Measurements from ENCODE around the gene APOBEC2.

APOBEC2 gene

DNA sequence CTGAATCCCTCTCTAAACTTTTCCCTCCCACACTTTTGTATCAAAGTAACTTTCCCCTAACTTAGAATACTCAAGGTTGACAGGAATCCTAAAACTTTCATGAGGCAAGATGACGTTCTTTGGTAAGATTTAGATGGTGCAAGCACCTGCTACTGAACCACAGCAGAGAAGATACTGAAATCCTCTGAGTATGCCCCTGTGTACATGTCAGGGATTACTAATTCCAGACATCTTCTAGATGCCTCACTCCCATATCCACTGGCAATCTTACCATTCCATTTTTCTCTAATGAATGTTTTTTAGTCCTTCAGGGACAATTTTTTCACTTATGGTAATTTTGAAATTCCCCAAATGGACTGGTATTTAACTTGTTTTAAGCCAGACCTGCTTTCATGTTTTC lies 9.1 kb downstream of the APOBEC2 start:
- no peak for DNase-seq

GRCh38 chr6:41063884-41064285 lies 10.9 kb downstream of the APOBEC2 start:
- DNase-seq: no peak

- no peak for DNase-seq
Observed at GRCh38 chr6:41064841-41065240, 11.8 kb downstream of the APOBEC2 start.

- no peak for DNase-seq
Observed at GRCh38 chr6:41065550-41066026, 12.6 kb downstream of the APOBEC2 start.

DNA sequence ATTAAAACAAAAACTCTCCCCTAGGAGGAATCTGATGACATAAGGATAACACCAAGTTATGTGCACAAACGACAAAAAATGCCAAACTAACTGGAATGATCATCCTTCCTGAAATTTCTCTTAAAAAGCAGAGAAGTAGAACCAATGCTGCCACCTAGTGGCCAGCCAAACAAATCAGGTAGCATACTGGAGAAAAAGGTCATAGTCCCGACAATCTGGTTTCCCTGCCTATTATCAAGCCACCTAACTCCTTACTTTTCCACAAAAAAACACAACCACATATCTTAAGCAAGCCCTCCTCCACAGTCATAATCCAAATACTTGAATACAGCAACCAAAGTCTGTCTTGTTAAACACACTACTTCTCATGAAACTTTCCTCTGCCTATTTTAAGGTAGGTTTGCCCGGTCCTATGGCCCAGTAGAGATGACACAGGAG lies 13.9 kb downstream of the APOBEC2 start:
- peak in 1 of 2 experiments; percentile 24 for DNase-seq

DNA sequence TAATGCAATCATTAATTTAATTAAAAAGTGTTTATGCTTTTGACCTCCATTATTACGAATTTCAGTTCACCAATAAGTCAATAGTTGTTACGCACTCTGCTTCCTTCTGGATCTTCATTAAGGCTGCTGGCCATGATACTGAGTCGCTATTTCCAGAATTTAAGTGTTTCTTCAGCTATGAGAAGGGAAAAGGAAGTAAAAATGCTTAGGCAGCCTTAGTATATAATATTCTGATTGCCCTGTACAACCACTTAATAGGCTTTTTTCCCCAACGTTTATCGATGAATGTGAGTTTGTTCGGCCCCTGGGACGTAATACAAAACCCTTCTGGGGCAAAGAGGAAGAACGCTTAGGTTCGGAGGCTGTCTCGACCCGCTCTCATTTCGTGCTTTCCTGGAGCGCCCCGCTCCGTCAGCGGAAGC lies 18.5 kb downstream of the APOBEC2 start:
- peak in 1 of 2 experiments; percentile 51 for DNase-seq

DNA sequence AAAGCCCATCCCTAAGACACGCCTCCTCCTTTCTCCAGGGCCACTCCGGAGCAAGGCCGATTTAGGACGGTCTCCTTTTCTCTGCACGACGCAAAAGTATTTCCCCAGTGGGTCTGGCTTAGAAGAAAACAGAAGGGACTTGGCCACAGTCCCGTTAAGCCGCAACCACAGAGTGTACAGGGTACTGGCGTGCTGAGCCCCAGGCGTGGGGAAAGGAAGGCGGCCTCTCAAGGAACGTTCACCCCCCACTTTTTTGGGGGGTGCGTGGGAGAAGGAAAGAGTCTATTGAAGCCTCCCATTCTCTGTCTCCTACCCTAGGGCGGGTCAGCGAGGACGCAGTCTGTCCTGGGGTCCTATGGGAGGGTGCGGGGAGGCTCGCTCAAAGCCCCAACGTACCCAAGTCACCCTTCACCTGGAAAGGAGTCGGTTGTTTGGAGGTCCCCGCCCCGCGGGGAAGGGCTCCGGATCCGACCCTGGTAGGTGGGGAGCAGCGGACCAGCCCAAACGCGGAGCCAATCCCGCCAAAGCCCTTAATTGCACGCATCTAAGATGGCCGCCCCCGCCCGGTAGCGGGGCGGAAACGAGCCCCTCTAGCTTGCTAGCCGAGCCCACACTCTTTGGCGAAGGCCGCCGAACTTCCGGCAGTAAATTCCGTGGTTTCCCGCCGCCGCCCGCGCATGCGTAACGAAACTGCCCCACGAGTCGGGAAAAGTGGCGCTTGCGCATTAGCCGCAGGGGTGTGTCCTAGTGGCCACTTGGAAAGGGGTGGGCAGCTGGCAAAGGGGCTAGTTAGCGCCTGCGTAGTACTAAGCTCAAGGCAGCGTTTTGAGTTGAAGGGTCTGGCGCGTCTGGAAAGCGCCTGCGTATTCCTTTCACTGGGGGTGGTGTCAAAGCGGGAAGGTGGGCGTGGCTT lies 19.2 kb downstream of the APOBEC2 start, which contains the start of gene OARD1:
Gene OARD1, minus strand, starts transcription at position 434 of the 913 bp plus-strand sequence. CDS start 722 bp downstream, outside the sequence.
- peak; percentile 99 to 100 for DNase-seq

DNA sequence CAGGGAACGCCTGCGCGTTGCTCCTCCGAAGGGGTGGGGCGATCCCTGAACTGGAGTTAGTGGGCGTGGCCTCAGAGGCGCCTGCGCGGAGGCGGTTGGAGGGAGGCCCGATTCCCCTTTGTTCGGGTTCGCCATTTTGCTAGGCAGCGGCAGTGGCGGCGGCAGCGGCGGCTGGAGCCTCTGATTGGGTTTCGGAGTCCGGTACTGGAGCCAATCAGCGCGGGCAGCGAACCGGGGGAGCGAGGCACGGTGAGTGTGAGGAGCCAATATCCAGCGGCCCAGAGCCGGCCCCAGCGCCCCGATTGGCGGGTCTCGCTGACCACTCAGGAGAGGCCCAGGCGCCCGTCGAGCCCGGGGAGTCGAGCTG lies 19.8 kb downstream of the APOBEC2 start, which contains the start of gene NFYA:
Gene NFYA, plus strand, starts transcription at position 139 of the 367 bp plus-strand sequence. CDS start 6,116 bp downstream, outside the sequence.
- DNase-seq: peak in 1 of 2 experiments; percentile 100

DNA sequence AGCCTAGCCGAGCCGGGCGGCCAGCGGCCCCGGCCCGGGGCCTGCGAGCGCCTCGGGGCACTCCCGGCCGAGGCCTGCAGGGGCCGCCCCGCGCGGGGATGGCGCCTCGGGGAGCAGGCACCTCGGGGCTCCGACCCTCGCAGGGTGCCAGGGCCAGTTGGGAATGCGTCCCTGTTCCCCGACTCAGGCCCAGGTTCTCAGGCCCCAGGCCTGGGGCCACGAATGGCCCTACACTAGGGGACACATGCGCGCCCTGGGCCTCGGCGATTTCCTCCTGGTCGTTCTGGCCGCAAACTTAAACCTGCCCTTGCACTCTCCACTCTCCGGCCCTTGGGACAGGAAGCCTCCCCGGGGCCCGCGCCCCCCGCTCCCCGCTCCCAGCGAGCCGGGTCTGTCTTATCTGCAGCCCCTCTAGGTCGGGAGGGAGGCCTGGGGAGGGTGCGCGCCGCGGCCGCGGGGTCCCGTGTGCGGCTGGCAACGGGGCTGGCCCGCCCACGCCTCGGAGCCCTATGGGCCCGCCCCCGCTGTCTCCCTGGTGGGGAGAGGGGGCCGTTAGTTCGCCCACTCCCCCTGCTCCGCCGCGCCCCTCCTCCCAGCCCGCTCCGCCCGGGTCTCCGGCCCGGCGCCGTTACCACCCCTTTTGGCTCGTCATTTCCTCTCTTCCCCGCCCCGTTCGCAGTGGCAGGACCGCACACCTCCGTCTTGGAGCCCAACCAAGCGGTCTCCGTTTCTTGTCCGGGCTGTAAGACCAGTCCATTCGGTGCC lies 20.4 kb downstream of the APOBEC2 start:
- peak; percentile 28 to 44 for DNase-seq

GRCh38 chr6:41073968-41074691 lies 21.1 kb downstream of the APOBEC2 start:
- DNase-seq: no peak

- no peak for DNase-seq
Observed at GRCh38 chr6:41074692-41075436, 21.9 kb downstream of the APOBEC2 start.

GRCh38 chr6:41075651-41076626 lies 22.9 kb downstream of the APOBEC2 start:
- DNase-seq: no peak

GRCh38 chr6:41077536-41077935 lies 24.5 kb downstream of the APOBEC2 start:
- no peak for DNase-seq

DNA sequence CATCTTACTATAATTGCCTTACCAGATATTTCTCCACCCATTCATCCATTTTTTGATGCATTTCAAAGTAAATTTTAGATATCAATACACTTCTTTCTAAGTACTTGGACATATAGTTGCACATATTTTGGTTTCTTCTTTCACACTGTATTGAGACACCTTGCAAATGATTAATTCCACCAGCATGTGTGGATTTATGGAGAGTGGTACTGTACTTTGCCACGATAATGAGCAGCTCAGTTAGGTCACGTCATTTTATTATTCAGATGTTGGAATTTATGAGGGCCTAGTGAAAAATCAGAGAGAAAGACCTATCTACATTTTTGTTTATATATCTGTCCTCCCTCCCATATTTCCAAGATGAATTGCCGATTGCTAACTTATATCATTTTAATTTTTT lies 25.1 kb downstream of the APOBEC2 start:
- DNase-seq: no peak

DNA sequence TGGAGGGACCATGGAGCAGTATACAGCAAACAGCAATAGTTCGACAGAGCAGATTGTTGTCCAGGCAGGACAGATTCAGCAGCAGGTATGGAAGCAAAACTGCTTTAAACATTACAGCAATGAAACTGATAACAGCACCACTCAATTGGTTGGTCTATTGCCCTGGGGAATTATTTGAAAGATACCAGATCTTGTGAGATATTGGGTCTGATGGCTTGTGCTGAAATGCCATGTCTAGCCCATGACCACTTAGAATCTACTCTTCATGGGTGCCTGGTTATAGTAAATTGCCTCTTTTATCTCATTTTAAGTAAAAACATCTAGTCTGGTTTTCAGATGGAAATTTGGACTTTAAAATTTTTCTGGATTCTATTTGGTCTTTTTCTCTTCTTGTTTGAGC lies 26.1 kb downstream of the APOBEC2 start:
- DNase-seq: no peak

DNA sequence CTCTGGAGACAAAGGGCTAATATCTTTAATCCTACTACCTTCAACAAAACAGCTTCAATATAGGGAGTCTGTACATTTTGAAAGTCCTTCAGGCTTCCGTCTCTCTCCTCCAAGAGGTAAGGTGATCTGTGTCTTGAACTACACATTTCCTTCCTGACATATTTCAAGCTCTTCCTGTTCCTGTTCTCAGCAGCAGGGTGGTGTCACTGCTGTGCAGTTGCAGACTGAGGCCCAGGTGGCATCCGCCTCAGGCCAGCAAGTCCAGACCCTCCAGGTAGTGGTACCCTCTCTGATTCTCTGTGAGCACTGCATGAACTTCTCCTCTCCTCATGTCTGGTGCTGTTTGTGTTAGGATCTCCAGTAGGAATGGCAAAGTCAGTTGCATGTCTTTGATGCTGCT lies 27.6 kb downstream of the APOBEC2 start:
- DNase-seq: no peak

- no peak for DNase-seq
Observed at GRCh38 chr6:41083072-41083471, 30.1 kb downstream of the APOBEC2 start.

DNA sequence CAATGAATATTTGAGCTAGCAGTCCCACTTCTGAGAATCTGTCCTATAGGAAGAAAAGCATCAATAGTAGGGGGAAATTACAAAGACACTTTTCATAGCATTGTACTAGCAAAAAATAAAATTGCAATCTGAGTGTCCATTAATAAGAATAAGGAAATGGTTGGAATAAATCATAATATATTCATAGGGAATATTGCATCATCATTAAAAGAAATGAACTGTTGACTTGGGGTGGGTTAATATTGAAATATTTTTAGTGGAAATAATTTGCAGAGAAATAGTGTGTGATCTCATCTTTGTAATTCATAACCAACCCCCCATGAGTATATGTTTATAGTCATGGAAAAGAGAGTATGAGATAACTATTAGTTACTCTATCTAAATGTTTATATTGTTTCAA lies 32.2 kb downstream of the APOBEC2 start:
- no peak for DNase-seq

DNA sequence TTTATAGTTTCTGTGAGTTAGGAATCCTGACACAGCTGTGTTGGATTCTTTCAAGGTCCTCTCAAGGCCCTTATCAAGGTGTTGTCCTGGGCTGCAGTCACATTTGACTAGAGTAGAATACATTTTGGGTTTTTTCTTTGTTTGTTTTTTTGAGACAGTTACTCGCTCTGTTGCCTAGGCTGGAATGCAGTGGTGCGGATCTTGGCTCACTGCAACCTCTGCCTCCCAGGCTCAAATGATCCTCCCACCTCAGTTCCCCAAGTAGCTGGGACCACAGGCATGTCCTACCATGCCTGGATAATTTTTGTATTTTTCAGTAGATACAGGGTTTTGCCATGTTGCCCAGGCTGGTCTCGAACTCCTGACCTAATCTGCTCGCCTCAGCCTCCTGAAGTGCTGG lies 35.4 kb downstream of the APOBEC2 start:
- DNase-seq: no peak

DNA sequence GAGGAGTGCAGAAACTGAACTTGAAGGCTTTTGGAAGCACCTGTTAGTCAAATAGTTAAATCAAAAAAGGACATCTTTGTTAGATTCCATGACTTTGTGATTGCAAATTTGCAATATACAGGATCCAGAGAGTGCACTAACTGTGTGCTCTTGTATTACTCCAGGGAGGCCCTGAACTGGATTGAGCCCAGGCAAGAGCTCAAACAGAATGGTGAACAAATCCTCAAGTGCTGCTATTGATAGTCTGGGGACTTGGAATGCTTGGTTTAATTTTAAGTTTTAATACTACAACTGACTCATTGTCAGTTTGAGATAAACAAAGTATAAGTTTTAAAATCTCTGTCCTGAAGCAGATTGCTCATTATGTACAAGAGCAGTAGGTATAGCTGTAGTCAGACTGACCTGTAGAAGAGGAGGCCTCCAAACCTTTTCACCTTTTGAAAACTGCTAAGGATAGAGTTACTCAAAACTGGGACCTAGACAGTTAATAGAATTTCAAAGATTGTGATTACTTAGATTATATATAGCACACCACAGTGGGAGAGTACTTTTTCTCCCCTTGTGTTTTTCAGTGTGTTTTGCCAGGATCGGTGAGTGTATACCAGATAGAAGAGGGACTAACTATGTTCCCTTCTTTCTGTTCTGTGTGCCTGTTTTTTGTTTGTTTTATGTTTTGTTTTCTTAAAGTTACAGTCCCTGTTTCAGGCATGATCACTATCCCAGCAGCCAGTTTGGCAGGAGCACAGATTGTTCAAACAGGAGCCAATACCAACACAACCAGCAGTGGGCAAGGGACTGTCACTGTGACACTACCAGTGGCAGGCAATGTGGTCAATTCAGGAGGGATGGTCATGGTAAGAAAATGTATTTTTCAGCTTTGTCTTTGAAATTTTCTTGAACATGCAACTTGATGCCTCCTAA lies 38.1 kb downstream of the APOBEC2 start:
- no peak for DNase-seq

Data from NCI-H187 (cell line).